NCI-H1092 (cell line): ENCODE measurements around the gene MAPK11.

ENCODE experiments used
- DNase-seq: peaks from one replicate; lab custom pipeline; 2025; lab: John Stamatoyannopoulos, UW

MAPK11 gene

GRCh38 chr22:50293441-50294318 is 23.5 kb upstream of the MAPK11 start:
- DNase-seq = no peak

GRCh38 chr22:50292643-50293440 is 22.7 kb upstream of the MAPK11 start:
- DNase-seq = no peak

GRCh38 chr22:50289942-50290630 is 19.9 kb upstream of the MAPK11 start:
- DNase-seq = no peak

GRCh38 chr22:50289151-50289941 is 19.2 kb upstream of the MAPK11 start:
- no peak for DNase-seq

- DNase-seq = no peak
These were observed 17.6 kb upstream of the MAPK11 start for GRCh38 chr22:50287731-50288130.

GRCh38 chr22:50286701-50287318 is 16.6 kb upstream of the MAPK11 start:
- no peak for DNase-seq

- no peak for DNase-seq
These were observed 16.1 kb upstream of the MAPK11 start for GRCh38 chr22:50286275-50286674.

GRCh38 chr22:50285568-50286229 is 15.5 kb upstream of the MAPK11 start:
- DNase-seq = no peak

- DNase-seq = no peak
These were observed 14.3 kb upstream of the MAPK11 start for GRCh38 chr22:50284479-50284878.

- no peak for DNase-seq
These were observed 13.6 kb upstream of the MAPK11 start for GRCh38 chr22:50283821-50284220.

- DNase-seq = no peak
These were observed 12.4 kb upstream of the MAPK11 start for GRCh38 chr22:50282361-50283155.

- DNase-seq = no peak
These were observed 11.8 kb upstream of the MAPK11 start for GRCh38 chr22:50281957-50282356.

- no peak for DNase-seq
These were observed 11.2 kb upstream of the MAPK11 start for GRCh38 chr22:50281384-50281760.

GRCh38 chr22:50280708-50281383 is 10.7 kb upstream of the MAPK11 start:
- DNase-seq = no peak

- no peak for DNase-seq
These were observed 10.0 kb upstream of the MAPK11 start for GRCh38 chr22:50280022-50280707.

- DNase-seq = no peak
These were observed 8.9 kb upstream of the MAPK11 start for GRCh38 chr22:50278956-50279619.

- DNase-seq = no peak
These were observed 8.3 kb upstream of the MAPK11 start for GRCh38 chr22:50278461-50278860.

- no peak for DNase-seq
These were observed 7.6 kb upstream of the MAPK11 start for GRCh38 chr22:50277761-50278160.
